ENCODE results near the gene FOCAD.

- TF ChIP-seq CTCF (IDR thresholded peaks at IDR 0.05 in 2 of 3, conservative IDR thresholded peaks at IDR 0.05 in 1 of 3; ENCODE audit: borderline replicate concordance in 1 of 3, insufficient read depth in 1 of 3, low read depth in 2 of 3, low read length in 2 of 3) (no peak), ZNF274 (IDR thresholded peaks at IDR 0.05; ENCODE audit: low read depth, low read length) (no peak), EZH2phosphoT487 (IDR thresholded peaks at IDR 0.05; ENCODE audit: borderline replicate concordance) (no peak), POLR2A (IDR thresholded peaks at IDR 0.05; ENCODE audit: borderline replicate concordance, extremely low read depth, insufficient read depth, insufficient read length) (no peak), ZFX (IDR thresholded peaks at IDR 0.05) (no peak), POLR2AphosphoS5 (IDR thresholded peaks at IDR 0.05; ENCODE audit: low read depth, low read length) (no peak)
Measured at GRCh38 chr9:21039302-21039701, 355.2 kb downstream of the FOCAD start.

All from HCT116 (cell line).